HFF-Myc (cell line): Measurements from ENCODE around the gene PCDHA5.
"Not testable (repeated sequence)": the region's sequence is repeated elsewhere in the genome, so short reads cannot be mapped to it uniquely, and the experiment has no call there.

Experiments
- DNase-seq: peaks from one replicate; pipeline ENCODE4 v3.0.0-alpha.2; 2011; ENCODE audit warnings: low read depth; ENCODE audit errors: extremely low read depth
- H3K4me3 ChIP-seq: replicated peaks from 2 replicates; pipeline ENCODE4 v1.5.1; 2011; ENCODE audit warnings: low read depth, mild to moderate bottlenecking, control low read depth, low read length
- TF ChIP-seq, protein P1 (sequence below): IDR thresholded peaks from 2 replicates; pipeline ENCODE4 v1.5.1; 2012; ENCODE audit warnings: mild to moderate bottlenecking, low read depth, low read length, control low read depth; ENCODE audit errors: missing control alignments

The PCDHA5 gene

DNA sequence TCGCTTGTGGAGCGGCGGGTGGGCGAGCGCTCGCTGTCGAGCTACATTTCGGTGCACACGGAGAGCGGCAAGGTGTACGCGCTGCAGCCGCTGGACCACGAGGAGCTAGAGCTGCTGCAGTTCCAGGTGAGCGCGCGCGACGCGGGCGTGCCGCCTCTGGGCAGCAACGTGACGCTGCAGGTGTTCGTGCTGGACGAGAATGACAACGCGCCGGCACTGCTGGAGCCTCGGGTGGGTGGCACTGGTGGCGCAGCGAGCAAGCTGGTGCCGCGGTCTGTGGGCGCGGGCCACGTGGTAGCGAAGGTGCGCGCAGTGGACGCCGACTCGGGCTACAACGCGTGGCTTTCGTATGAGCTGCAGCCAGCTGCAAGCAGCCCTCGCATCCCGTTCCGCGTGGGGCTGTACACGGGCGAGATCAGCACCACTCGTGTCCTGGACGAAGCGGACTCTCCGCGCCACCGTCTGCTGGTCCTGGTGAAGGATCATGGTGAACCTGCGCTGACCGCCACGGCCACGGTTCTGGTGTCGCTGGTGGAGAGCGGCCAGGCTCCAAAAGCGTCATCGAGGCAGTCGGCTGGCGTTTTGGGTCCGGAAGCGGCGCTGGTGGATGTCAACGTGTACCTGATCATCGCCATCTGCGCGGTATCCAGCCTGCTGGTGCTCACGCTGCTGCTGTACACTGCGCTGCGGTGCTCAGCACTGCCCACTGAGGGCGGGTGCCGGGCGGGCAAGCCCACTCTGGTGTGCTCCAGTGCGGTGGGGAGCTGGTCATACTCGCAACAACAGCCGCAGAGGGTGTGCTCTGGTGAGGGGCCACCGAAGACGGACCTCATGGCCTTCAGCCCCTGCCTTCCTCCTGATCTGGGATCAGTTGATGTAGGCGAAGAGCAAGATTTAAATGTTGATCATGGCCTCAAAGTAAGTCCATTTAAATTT lies 21.7 kb downstream of the PCDHA5 start:
- DNase-seq = no peak
- TF ChIP-seq, protein P1, sequence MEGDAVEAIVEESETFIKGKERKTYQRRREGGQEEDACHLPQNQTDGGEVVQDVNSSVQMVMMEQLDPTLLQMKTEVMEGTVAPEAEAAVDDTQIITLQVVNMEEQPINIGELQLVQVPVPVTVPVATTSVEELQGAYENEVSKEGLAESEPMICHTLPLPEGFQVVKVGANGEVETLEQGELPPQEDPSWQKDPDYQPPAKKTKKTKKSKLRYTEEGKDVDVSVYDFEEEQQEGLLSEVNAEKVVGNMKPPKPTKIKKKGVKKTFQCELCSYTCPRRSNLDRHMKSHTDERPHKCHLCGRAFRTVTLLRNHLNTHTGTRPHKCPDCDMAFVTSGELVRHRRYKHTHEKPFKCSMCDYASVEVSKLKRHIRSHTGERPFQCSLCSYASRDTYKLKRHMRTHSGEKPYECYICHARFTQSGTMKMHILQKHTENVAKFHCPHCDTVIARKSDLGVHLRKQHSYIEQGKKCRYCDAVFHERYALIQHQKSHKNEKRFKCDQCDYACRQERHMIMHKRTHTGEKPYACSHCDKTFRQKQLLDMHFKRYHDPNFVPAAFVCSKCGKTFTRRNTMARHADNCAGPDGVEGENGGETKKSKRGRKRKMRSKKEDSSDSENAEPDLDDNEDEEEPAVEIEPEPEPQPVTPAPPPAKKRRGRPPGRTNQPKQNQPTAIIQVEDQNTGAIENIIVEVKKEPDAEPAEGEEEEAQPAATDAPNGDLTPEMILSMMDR = no peak
- no peak overlapping the region for H3K4me3 ChIP-seq

DNA sequence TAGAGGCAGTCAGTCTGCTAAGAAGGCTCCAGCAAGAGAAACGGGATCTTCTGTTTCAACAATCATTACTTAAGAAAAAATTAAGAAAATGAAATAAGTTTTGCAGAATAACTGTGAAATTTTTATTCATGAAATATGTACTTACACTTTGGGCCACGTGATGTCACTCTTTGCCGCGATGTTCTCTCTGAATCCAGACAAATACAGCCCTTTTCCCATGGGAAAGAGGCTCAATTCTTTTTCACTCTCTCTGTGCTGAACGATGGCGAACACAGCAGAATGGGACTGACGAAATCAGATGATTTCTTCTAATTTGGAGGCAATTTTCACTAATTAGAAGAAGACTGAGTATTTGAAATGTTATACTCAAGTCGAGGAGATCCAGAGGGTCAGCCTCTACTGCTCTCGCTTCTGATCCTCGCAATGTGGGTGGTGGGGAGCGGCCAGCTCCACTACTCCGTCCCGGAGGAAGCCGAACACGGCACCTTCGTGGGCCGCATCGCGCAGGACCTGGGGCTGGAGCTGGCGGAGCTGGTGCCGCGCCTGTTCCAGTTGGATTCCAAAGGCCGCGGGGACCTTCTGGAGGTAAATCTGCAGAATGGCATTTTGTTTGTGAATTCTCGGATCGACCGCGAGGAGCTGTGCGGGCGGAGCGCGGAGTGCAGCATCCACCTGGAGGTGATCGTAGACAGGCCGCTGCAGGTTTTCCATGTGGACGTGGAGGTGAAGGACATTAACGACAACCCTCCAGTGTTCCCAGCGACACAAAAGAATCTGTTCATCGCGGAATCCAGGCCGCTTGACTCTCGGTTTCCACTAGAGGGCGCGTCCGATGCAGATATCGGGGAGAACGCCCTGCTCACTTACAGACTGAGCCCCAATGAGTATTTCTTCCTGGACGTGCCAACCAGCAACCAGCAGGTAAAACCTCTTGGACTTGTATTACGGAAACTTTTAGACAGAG lies 27.0 kb downstream of the PCDHA5 start, which contains the start of gene PCDHA9:
TSS of gene PCDHA9 (plus strand) at position 244 of the 964 bp plus-strand sequence. CDS start at position 358, 114 bp downstream.
- H3K4me3 ChIP-seq, DNase-seq: not testable (repeated sequence)

DNA sequence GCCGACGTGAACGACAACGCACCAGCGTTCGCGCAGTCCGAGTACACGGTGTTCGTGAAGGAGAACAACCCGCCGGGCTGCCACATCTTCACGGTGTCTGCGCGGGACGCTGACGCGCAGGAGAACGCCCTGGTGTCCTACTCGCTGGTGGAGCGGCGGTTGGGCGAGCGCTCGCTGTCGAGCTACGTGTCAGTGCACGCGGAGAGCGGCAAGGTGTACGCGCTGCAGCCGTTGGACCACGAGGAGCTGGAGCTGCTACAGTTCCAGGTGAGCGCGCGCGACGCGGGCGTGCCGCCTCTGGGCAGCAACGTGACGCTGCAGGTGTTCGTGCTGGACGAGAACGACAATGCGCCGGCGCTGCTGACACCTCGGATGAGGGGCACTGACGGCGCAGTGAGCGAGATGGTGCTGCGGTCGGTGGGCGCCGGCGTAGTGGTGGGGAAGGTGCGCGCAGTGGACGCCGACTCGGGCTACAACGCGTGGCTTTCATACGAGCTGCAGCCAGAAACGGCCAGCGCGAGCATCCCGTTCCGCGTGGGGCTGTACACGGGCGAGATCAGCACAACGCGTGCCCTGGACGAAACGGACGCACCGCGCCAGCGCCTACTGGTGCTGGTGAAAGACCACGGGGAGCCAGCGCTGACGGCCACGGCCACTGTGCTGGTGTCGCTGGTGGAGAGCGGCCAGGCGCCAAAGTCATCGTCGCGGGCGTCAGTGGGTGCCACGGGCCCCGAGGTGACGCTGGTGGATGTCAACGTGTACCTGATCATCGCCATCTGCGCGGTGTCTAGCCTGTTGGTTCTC lies 28.6 kb downstream of the PCDHA5 start:
- H3K4me3 ChIP-seq, DNase-seq: not testable (repeated sequence)

DNA sequence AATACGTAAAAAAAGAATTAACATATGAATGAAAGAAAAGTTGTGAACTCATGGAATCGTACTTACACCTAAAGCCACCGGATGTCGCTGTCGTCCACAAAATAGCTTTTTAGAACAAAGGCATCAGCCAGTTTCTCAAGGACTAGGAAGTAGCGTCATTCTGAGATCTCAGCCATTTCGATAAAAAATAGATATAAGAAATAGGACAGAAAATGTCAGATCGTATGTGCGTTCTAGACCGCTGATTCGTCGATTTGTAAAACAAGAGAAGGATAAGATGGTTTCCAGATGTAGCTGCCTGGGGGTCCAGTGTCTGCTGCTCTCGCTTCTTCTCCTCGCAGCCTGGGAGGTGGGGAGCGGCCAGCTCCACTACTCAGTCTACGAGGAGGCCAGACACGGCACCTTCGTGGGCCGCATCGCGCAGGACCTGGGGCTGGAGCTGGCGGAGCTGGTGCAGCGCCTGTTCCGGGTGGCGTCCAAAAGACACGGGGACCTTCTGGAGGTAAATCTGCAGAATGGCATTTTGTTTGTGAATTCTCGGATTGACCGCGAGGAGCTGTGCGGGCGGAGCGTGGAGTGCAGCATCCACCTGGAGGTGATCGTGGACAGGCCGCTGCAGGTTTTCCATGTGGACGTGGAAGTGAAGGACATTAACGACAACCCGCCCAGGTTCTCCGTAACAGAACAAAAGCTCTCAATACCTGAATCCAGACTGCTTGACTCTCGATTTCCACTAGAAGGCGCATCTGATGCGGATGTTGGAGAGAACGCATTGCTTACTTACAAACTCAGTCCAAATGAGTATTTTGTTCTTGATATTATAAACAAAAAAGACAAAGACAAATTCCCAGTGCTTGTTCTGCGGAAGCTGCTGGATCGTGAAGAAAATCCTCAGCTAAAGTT lies 34.6 kb downstream of the PCDHA5 start, which contains the start of gene PCDHA10:
TSS of gene PCDHA10 (plus strand) at position 126 of the 903 bp plus-strand sequence. CDS start at position 278, 152 bp downstream.
- no peak within 1 kb of the TSS for H3K4me3 ChIP-seq
- TF ChIP-seq, protein P1 = no peak
- no peak for DNase-seq

DNA sequence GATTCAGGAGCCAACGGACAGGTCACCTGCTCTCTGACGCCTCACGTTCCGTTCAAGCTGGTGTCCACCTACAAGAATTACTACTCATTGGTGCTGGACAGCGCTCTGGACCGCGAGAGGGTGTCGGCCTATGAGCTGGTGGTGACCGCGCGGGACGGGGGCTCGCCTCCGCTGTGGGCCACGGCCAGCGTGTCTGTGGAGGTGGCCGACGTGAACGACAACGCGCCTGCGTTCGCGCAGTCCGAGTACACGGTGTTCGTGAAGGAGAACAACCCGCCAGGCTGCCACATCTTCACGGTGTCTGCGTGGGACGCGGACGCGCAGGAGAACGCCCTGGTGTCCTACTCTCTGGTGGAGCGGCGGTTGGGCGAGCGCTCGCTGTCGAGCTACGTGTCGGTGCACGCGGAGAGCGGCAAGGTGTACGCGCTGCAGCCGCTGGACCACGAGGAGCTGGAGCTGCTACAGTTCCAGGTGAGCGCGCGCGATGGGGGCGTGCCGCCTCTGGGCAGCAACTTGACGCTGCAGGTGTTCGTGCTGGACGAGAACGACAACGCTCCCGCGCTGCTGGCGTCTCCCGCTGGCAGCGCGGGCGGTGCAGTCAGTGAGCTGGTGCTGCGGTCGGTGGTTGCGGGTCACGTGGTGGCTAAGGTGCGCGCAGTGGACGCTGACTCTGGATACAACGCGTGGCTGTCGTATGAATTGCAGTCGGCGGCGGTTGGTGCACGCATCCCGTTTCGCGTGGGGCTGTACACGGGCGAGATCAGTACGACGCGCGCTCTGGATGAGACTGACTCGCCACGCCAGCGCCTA lies 36.0 kb downstream of the PCDHA5 start:
- DNase-seq = no peak
- H3K4me3 ChIP-seq = no peak overlapping the region
- TF ChIP-seq, protein P1 = no peak

DNA sequence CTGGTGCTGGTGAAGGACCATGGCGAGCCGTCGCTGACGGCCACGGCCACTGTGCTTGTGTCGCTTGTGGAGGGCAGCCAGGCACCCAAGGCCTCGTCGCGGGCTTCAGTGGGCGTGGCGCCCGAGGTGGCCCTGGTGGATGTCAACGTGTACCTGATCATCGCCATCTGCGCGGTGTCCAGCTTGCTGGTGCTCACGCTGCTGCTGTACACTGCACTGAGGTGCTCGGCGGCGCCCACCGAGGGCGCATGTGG lies 36.5 kb downstream of the PCDHA5 start:
- H3K4me3 ChIP-seq = no peak overlapping the region
- no peak for DNase-seq
- TF ChIP-seq, protein P1 = no peak
